Sigmoid colon (tissue), 7 donors: ENCODE results near the gene IL17RE. TPM values are rescaled to one million over a fixed set of nuclear protein-coding genes. Genes with fewer than 3 reads are reported as not detected.

Experiments
- DNase-seq: peaks from one replicate; pipeline ENCODE4 v3.0.0-alpha.2; 2019
- H3K27ac ChIP-seq, 4 donors: fragments of 200-600 bp; sonication (generic); one replicate each; pipeline ENCODE4 v1.5.1; 2016 to 2019; ENCODE audit warnings: mild to moderate bottlenecking in 1 of 4
- H3K27me3 ChIP-seq, 3 donors: fragments of 200-600 bp; sonication (generic); one replicate each; pipeline ENCODE4 v1.5.1; 2019; ENCODE audit warnings: mild to moderate bottlenecking in 1 of 3
- H3K36me3 ChIP-seq, 4 donors: fragments of 200-600 bp; sonication (generic); one replicate each; pipeline ENCODE4 v1.5.1; 2016 to 2019
- H3K4me1 ChIP-seq, 4 donors: fragments of 200-600 bp; sonication (generic); one replicate each; pipeline ENCODE4 v1.5.1; 2017 to 2019
- H3K4me3 ChIP-seq, 4 donors: fragments of 200-600 bp; sonication (generic); one replicate each; pipeline ENCODE4 v1.5.1; 2017 to 2019; ENCODE audit warnings: mild to moderate bottlenecking in 2 of 4, moderate library complexity in 1 of 4
- H3K9me3 ChIP-seq, 4 donors: fragments of 200-600 bp in 3 of 4; sonication (generic) in 3 of 4; one replicate each; pipeline versions ENCODE4 v1.5.1 to v1.6.1; 2013 to 2019
- EP300 ChIP-seq, 4 donors: sonication (generic); formaldehyde crosslinking; IDR thresholded peaks; one replicate each; pipeline ENCODE4 v1.6.1; 2017; ENCODE audit warnings: antibody characterized with exemption in 4 of 4
- POLR2A ChIP-seq, 2 donors: fragments of 450-650 bp; IDR thresholded peaks; one replicate each; pipeline ENCODE4 v1.6.1; 2016; ENCODE audit warnings: antibody characterized with exemption in 2 of 2, mild to moderate bottlenecking in 2 of 2, moderate library complexity in 2 of 2
- POLR2AphosphoS5 ChIP-seq, 4 donors: sonication (generic); formaldehyde crosslinking; IDR thresholded peaks; one replicate each; pipeline ENCODE4 v1.6.1; 2017; ENCODE audit warnings: antibody characterized with exemption in 4 of 4
- WGBS, 2 donors: extraction: QIAGEN DNeasy Blood & Tissue Kit; methylation state at CpG; one replicate each; pipeline ENCODE4 v1.1.7; 2013; 5-methylcytosine and 5-hydroxymethylcytosine counted together
- intact Hi-C: fragments of 100-400 bp; cut with DNase I; formaldehyde crosslinking; loops from one replicate; pipeline ENCODE4 v1.15.1; 2023
- polyA plus RNA-seq, 3 donors: library from polyadenylated mRNA; stranded (reverse); fragments of 200-250 nt; gene quantifications; one replicate each; pipeline ENCODE4 v1.2.3, GENCODE V29; 2013
- total RNA-seq, 4 donors: library from RNA; depleted of rRNA; stranded (reverse); fragments of >200 nt; gene quantifications; one replicate each; pipeline ENCODE4 v1.1.0, GENCODE V29; 2016
- TF ChIP-seq, protein P1 (sequence below), 4 experiments: fragments of 450-650 bp in 3 of 4; fragments of 200-600 bp in 1 of 4; IDR thresholded peaks; one replicate each; pipeline ENCODE4 v1.5.1; 2016 to 2019; ENCODE audit warnings: antibody characterized with exemption in 4 of 4, mild to moderate bottlenecking in 3 of 4, moderate library complexity in 2 of 4
- donor health status: healthy with polysubstance abuse.
- donor health status: Bipolar disorder and iron deficiency.
- donor health status: healthy.

IL17RE gene
- total and polyA plus RNA-seq, 7 donors, result 0.68 to 46.3 (median 2.5) TPM

DNA sequence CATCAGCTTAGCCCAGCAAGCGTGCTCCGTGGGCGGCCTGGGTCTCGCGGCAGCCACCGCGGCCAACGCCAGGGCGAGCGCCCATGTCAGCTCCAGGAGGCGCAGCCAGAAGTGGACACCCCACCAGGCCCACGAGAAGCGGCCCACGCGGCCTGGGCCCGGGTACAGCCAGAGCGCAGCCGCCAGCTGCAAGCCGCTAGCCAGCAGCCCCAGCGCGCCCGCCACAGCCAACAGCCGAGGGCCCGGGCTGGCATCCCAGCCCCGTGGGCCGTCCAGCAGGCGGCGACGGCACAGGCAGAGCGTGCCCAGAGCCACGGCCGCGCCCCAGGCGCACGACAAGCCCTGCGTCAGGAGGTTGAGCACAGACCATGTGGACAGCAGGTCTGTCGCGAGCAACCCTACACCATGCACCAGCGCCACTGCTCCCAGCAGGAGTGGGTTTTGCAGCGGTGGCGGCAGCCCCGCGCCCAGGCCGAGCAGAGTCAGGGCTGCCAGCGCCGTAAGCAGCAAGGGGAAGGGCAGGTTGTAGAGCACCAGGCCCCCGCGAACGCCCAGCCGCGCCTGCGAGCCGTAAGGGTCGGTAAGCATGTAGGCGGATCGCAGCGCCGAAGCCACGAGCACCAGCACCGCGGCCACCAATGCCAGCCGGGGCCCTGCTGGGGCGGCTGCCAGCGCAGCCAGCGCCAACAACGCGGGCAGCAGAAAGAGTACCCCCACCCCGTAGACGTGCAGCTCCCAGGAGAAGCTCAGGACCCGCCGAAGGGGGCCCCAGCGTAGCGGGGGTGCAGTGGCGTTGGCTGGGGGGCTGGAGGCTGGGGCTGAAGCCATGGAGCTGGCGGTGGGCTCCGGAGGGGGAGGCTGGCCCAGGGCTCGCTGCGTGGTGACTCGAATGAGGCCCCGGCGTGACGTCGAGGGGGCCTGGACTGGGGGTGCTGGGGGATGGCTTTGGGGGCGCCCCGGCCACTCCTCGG, 44.7 kb downstream of the IL17RE start:
- TF ChIP-seq POLR2A (IDR thresholded peaks at IDR 0.05) (no peak), EP300 (IDR thresholded peaks at IDR 0.05) (no peak), POLR2AphosphoS5 (IDR thresholded peaks at IDR 0.05) (peak; percentile 12 to 69 (median 51))
- TF ChIP-seq, protein P1, sequence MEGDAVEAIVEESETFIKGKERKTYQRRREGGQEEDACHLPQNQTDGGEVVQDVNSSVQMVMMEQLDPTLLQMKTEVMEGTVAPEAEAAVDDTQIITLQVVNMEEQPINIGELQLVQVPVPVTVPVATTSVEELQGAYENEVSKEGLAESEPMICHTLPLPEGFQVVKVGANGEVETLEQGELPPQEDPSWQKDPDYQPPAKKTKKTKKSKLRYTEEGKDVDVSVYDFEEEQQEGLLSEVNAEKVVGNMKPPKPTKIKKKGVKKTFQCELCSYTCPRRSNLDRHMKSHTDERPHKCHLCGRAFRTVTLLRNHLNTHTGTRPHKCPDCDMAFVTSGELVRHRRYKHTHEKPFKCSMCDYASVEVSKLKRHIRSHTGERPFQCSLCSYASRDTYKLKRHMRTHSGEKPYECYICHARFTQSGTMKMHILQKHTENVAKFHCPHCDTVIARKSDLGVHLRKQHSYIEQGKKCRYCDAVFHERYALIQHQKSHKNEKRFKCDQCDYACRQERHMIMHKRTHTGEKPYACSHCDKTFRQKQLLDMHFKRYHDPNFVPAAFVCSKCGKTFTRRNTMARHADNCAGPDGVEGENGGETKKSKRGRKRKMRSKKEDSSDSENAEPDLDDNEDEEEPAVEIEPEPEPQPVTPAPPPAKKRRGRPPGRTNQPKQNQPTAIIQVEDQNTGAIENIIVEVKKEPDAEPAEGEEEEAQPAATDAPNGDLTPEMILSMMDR (IDR thresholded peaks at IDR 0.05), result peak; percentile 19 to 68 (median 59)
- 25 to 62% methylated on average over 86 of the region's 86 CpGs for WGBS, 2 donors
- H3K27me3 ChIP-seq, result no peaks in the 10 kb centered on the region
- peaks cover 0 to 25% (median 3%) of the 10 kb centered on the region in 4 donors for H3K36me3 ChIP-seq
- H3K4me1 ChIP-seq, result peaks cover 0 to 37% (median 26%) of the 10 kb centered on the region in 4 donors
- H3K9me3 ChIP-seq, result no peaks in the 10 kb centered on the region
- H3K4me3 ChIP-seq, result peak overlapping the region; percentile 51 to 66 (median 64)
- intact Hi-C loops, result loop anchor here (2.0 to 5.0 kb wide), 5 partner anchors 31 to 230 kb away; partner anchors contain the start of genes EMC3, FANCD2 and IL17RC
- peak; percentile 91 for DNase-seq
- peak overlapping the region; percentile 82 to 95 (median 90) for H3K27ac ChIP-seq

DNA sequence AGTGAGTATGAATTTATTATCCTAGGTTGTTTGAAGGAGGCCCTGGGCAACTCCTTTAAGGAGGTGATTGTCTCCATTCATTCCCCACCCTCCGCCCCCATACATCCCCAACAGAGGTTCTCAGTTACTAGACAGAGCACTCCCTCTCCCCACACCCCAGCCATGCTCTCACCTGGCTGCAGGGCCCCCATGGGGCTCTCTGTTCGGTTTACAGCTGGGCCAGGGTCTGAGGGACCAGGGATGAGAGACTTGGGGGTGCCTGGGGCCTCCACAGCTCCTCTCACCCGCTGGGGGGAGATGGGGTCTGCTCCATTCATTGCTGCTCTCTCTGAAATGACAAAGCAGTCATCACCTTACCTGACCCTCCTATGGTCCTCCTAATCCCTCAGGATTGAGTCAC, 45.9 kb downstream of the IL17RE start:
- TF ChIP-seq POLR2AphosphoS5 (IDR thresholded peaks at IDR 0.05) (no peak), POLR2A (IDR thresholded peaks at IDR 0.05) (no peak), EP300 (IDR thresholded peaks at IDR 0.05) (no peak)
- TF ChIP-seq, protein P1 (IDR thresholded peaks at IDR 0.05), result no peak
- intact Hi-C loops, result loop anchor here (5.0 kb wide), 4 partner anchors 39 to 231 kb away; partner anchors contain the start of genes EMC3 and FANCD2
- Histone ChIP-seq H3K4me3 (no peak overlapping the region), H3K27me3 (no peaks in the 10 kb centered on the region), H3K36me3 (peaks cover 0 to 15% (median 3%) of the 10 kb centered on the region in 4 donors), H3K9me3 (no peaks in the 10 kb centered on the region), H3K27ac (no peak overlapping the region), H3K4me1 (peaks cover 0 to 40% (median 29%) of the 10 kb centered on the region in 4 donors)
- WGBS, 2 donors, result 90 to 91% methylated on average over 3 of the region's 3 CpGs
- no peak for DNase-seq

DNA sequence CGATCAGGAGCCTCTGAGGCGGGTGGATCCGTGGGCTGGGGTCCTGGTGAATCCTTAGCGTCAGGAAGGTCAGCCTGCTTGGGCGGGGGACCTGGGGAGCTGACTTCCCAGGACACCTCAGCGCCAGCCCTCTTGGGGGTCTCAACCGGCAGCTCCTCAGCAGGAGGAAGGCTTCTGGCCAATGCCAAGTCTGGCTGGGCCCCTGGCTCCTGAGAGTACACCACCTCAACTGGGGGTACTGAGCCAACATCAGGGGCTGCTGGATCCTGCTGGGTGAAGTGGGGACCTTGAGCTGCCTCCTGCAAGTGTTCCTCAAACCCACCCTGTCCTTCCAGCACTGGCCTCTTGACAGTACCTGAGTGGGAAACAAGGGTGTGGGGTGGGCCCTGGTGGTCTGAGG, 46.5 kb downstream of the IL17RE start:
- Histone ChIP-seq H3K36me3 (peaks cover 0 to 9% (median 3%) of the 10 kb centered on the region in 4 donors), H3K4me1 (peaks cover 0 to 40% (median 29%) of the 10 kb centered on the region in 4 donors), H3K27ac (no peak overlapping the region), H3K27me3 (no peaks in the 10 kb centered on the region), H3K9me3 (no peaks in the 10 kb centered on the region), H3K4me3 (no peak overlapping the region)
- 95 to 97% methylated on average over 7 of the region's 7 CpGs for WGBS, 2 donors
- TF ChIP-seq, protein P1 (IDR thresholded peaks at IDR 0.05), result no peak
- no peak for TF ChIP-seq POLR2AphosphoS5 (IDR thresholded peaks at IDR 0.05)
- no peak for TF ChIP-seq EP300 (IDR thresholded peaks at IDR 0.05)
- TF ChIP-seq POLR2A (IDR thresholded peaks at IDR 0.05), result no peak
- intact Hi-C loops, result loop anchor here (5.0 kb wide), 4 partner anchors 38 to 232 kb away; partner anchors contain the start of genes EMC3 and FANCD2
- DNase-seq, result no peak

DNA sequence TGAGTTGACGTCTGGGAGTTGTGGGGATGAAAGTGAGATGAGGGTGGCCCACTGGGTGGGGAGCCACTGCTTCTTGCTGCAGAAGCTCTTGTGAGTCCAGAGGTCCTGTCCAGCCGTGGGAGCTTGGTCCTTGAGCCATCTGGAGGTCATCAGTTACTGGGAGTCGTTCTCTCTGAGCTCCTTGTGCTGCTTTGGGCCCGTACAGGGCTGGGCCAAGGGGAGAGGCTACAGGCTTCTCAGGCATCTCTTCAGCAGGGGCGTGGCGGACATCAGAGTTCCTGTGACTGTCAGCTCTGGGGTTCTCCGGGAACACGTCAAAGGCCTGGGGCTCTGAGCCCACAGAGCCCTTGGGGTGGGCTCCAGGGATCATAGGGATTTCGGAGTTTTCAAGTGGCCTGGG, 47.0 kb downstream of the IL17RE start:
- intact Hi-C loops, result loop anchor here (5.0 kb wide), 4 partner anchors 38 to 232 kb away; partner anchors contain the start of genes EMC3 and FANCD2
- Histone ChIP-seq H3K27ac (no peak overlapping the region), H3K27me3 (no peaks in the 10 kb centered on the region), H3K4me3 (no peak overlapping the region), H3K4me1 (peaks cover 0 to 40% (median 29%) of the 10 kb centered on the region in 4 donors), H3K36me3 (peaks cover 0 to 6% (median 1%) of the 10 kb centered on the region in 4 donors), H3K9me3 (no peaks in the 10 kb centered on the region)
- no peak for DNase-seq
- WGBS, 2 donors, result 85 to 86% methylated on average over 9 of the region's 9 CpGs
- TF ChIP-seq, protein P1 (IDR thresholded peaks at IDR 0.05), result no peak
- TF ChIP-seq POLR2A (IDR thresholded peaks at IDR 0.05) (no peak), EP300 (IDR thresholded peaks at IDR 0.05) (no peak), POLR2AphosphoS5 (IDR thresholded peaks at IDR 0.05) (no peak)
